Middle frontal gyrus (tissue), 1 donor: ENCODE measurements around the gene RTCB.

Experiments used
- DNase-seq: peaks from one replicate; pipeline ENCODE4 v3.0.0-alpha.2; 2015; ENCODE audit warnings: low spot score; ENCODE audit errors: extremely low spot score

Gene RTCB

DNA sequence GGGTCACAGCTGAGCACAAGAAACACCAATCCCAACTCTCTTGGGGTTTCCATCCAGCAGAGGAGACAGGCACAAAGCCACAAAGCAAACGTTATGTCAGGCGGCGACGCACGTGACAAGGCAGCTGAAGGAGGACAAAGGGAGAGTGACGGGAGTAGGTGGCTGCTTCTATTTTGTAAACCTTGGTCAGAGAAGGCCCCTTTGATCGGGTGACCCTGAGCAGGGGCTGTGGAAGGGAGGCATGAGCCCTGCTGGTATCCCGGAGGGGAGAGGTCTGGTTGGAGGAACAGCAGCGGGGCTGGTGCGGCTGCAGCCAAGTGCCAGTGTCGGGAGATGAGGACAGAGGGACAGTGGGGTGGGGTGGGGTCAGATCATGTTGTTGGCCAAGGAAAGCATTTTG is 71.6 kb downstream of the RTCB start:
- no peak for DNase-seq

DNA sequence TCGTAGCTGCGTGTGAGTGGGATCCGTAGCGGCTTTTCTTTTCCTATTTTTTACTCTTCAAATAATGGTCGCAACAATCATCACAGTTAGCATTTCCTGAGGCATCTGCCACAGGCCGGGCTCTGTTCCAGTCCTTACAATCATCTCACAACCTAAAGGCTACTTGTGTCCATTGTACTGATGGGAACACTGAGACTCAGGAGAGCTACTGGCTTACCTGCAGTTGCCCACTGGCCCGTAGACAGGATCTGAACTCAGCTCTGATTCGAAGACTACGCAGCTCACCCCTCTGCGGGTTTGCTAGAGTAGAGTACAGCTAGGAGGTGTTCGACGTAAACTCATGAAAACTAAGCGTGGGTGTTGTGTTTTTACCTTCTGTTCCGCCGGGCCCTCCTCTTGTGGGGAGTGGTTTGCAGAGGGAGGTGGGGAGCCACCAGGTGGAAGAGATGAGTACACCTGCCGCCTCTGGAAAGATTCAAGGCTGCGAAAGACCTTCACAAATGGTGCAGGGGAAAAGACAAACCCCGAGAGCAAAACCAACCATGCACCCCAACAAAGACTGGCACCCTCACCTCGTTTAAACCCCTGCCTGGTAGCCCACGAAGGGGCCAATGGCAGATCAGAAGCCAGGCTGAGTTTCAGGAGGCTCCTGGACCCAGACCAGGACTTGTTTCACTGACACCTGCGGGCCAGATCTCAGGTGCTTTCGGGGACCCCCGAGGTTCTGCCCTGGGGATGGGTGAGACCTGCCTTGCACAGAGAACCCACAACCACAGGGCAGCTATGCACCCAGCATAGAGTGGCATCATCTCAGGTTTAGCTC is 72.6 kb downstream of the RTCB start:
- DNase-seq, result no peak

DNA sequence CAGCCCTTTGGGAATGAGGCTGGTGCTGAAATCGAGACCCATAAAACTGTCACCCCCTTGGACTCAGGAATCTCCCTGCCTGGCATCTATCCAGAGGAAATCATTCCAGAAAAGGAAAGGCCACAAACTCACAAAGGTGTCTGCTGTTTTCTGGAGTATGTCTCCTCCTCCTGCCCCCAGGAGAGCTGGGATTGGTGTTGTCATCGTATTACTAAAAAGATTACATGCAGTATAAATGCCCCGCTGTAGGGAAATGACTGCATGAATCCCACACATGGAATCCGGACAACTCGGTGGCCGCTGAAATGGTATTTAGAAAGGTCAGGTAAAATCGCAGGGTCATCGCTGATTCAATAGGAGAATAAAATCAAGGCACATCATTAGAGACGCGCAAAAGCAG is 73.3 kb downstream of the RTCB start:
- no peak for DNase-seq
